Left lobe of liver (tissue), 2 donors: Measurements from ENCODE around the gene MYH10. TPM values are rescaled to one million over a fixed set of nuclear protein-coding genes. Genes with fewer than 3 reads are reported as not detected.

Experiments
- ATAC-seq: fragments of 200-7000 bp; cut with Tn5 transposase; one replicate; pipeline ENCODE4 v1.9.1; 2020; ENCODE audit warnings: mild to moderate bottlenecking, moderate library complexity
- DNase-seq: peaks from one replicate; pipeline ENCODE4 v3.0.0-alpha.2; 2020; ENCODE audit warnings: low spot score
- total RNA-seq: library from RNA; stranded (reverse); gene quantifications from one replicate; pipeline ENCODE4 v1.2.1, GENCODE V29; 2021
- donor health status: DM: no; HTN: no; CAD: no; lungs with moderate emphysema.
- donor health status: DM: no; HTN: yes; CAD: no.

Gene MYH10
- total RNA-seq, 1 donor from 2014 or later, result 22.8 TPM

GRCh38 chr17:8455665-8456209 is 174.8 kb downstream of the MYH10 start:
- DNase-seq (no peak), ATAC-seq (no peak)

GRCh38 chr17:8453326-8453725 is 177.2 kb downstream of the MYH10 start:
- ATAC-seq (no peak), DNase-seq (no peak)

GRCh38 chr17:8451933-8452614 is 178.5 kb downstream of the MYH10 start:
- no peak for DNase-seq
- peak; percentile 69 for ATAC-seq

- DNase-seq (no peak), ATAC-seq (peak; percentile 11)
These were observed 182.2 kb downstream of the MYH10 start for GRCh38 chr17:8448310-8448709.

- DNase-seq, result no peak
These were observed 182.7 kb downstream of the MYH10 start for GRCh38 chr17:8447799-8448198.

GRCh38 chr17:8445536-8445935 is 185.0 kb downstream of the MYH10 start:
- no peak for ATAC-seq
- no peak for DNase-seq

More at GRCh38 chr17:8447799-8448198, 182.7 kb downstream of the MYH10 start:
- ATAC-seq, result peak; percentile 27

GRCh38 chr17:8444494-8444893 is 186.0 kb downstream of the MYH10 start:
- ATAC-seq, result no peak

GRCh38 chr17:8443756-8444155 is 186.8 kb downstream of the MYH10 start:
- DNase-seq (no peak), ATAC-seq (no peak)

More at GRCh38 chr17:8444494-8444893, 186.0 kb downstream of the MYH10 start:
- DNase-seq, result no peak

- ATAC-seq (no peak), DNase-seq (no peak)
These were observed 188.2 kb downstream of the MYH10 start for GRCh38 chr17:8442310-8442709.

GRCh38 chr17:8441690-8442089 is 188.8 kb downstream of the MYH10 start:
- DNase-seq (no peak), ATAC-seq (no peak)

- DNase-seq (no peak), ATAC-seq (no peak)
These were observed 190.8 kb downstream of the MYH10 start for GRCh38 chr17:8439681-8440080.

GRCh38 chr17:8438441-8438840 is 192.1 kb downstream of the MYH10 start:
- ATAC-seq (no peak), DNase-seq (no peak)

GRCh38 chr17:8436844-8437171 is 193.7 kb downstream of the MYH10 start:
- DNase-seq, result no peak
- ATAC-seq, result no peak

GRCh38 chr17:8436169-8436843 is 194.2 kb downstream of the MYH10 start:
- ATAC-seq (peak; percentile 68), DNase-seq (peak; percentile 72)

GRCh38 chr17:8435245-8436168 is 195.0 kb downstream of the MYH10 start, which contains the start of gene NDEL1:
TSS of gene NDEL1 (plus strand) at chr17:8435884. CDS start at chr17:8444272, 8,388 bp downstream.
- ATAC-seq (peak; percentile 86), DNase-seq (peak; percentile 99)

GRCh38 chr17:8430966-8431365 is 199.6 kb downstream of the MYH10 start:
- peak; percentile 93 for DNase-seq
- ATAC-seq, result peak; percentile 55

GRCh38 chr17:8426802-8427201 is 203.7 kb downstream of the MYH10 start:
- ATAC-seq (no peak), DNase-seq (no peak)

- DNase-seq (no peak), ATAC-seq (peak; percentile 65)
These were observed 204.3 kb downstream of the MYH10 start for GRCh38 chr17:8426094-8426720.
